Gastrocnemius medialis (tissue), 4 donors: Measurements from ENCODE around the gene VSIG4. TPM values are rescaled to one million over a fixed set of nuclear protein-coding genes. Genes with fewer than 3 reads are reported as not detected.

Experiments used
- ATAC-seq, 2 donors: fragments of 150-250 bp; one replicate each; pipeline ENCODE4 v1.9.1; 2016
- DNase-seq, 2 donors: peaks; one replicate each; pipeline ENCODE4 v3.0.0-alpha.2; 2019
- H3K27ac ChIP-seq, 4 donors: fragments of 200-600 bp; sonication (generic); 1 replicate in 1 of 4; 2 replicates in 3 of 4; pipeline ENCODE4 v1.5.1; 2016 to 2018; ENCODE audit warnings: mild to moderate bottlenecking in 2 of 4, moderate library complexity in 1 of 4
- H3K27me3 ChIP-seq, 3 donors: fragments of 200-600 bp; sonication (generic) in 2 of 3; 1 replicate in 1 of 3; 2 replicates in 2 of 3; pipeline versions ENCODE4 v1.5.1 to v1.6.0; 2016 to 2019; ENCODE audit warnings: mild to moderate bottlenecking in 1 of 3, moderate library complexity in 1 of 3
- H3K36me3 ChIP-seq, 2 donors: fragments of 200-600 bp; sonication (generic) in 1 of 2; one replicate each; pipeline ENCODE4 v1.5.1; 2017 to 2018
- H3K4me1 ChIP-seq, 2 donors: fragments of 200-600 bp; sonication (generic) in 1 of 2; one replicate each; pipeline ENCODE4 v1.5.1; 2016 to 2017; ENCODE audit warnings: mild to moderate bottlenecking in 2 of 2
- H3K4me3 ChIP-seq, 4 donors: fragments of 200-600 bp; sonication (generic) in 3 of 4; 1 replicate in 1 of 4; 2 replicates in 3 of 4; pipeline ENCODE4 v1.5.1; 2016 to 2019; ENCODE audit warnings: mild to moderate bottlenecking in 2 of 4
- H3K9me3 ChIP-seq, 3 donors: fragments of 200-600 bp; sonication (generic) in 2 of 3; 1 replicate in 1 of 3; 2 replicates in 2 of 3; pipeline ENCODE4 v1.5.1; 2016 to 2019
- CTCF ChIP-seq, 5 experiments: fragments of 450-650 bp in 3 of 5; fragments of 200-600 bp in 2 of 5; sonication (generic) in 2 of 5; IDR thresholded peaks in 4 of 5; conservative IDR thresholded peaks in 1 of 5; 1 replicate in 4 of 5; 2 replicates in 1 of 5; pipeline ENCODE4 v1.5.1; 2016 to 2019; ENCODE audit warnings: antibody characterized with exemption in 5 of 5, mild to moderate bottlenecking in 3 of 5, moderate library complexity in 3 of 5
- POLR2A ChIP-seq, 2 donors: fragments of 450-650 bp; IDR thresholded peaks; one replicate each; pipeline ENCODE4 v1.6.1; 2017; ENCODE audit warnings: antibody characterized with exemption in 2 of 2, mild to moderate bottlenecking in 2 of 2, moderate library complexity in 2 of 2
- in situ Hi-C, 4 donors: fragments of 200-750 bp; cut with MboI; loops; one replicate each; pipeline versions ENCODE4 v1.15.0 to v1.8.0; 2017; ENCODE audit warnings: low sequenced_read_pairs in 4 of 4
- intact Hi-C: fragments of 100-400 bp; cut with DNase I; formaldehyde crosslinking; loops from one replicate; pipeline ENCODE4 v1.15.1; 2023; ENCODE audit warnings: low total_unique reads
- total RNA-seq, 4 donors: library from RNA; depleted of rRNA; stranded (reverse); fragments of >200 nt; gene quantifications; one replicate each; pipeline versions ENCODE4 v1.1.0 to v1.2.3, GENCODE V29; 2016

The VSIG4 gene
- total RNA-seq, 4 donors from 2014 or later = 17.8 to 39.1 (median 28.4) TPM

- no peak overlapping the region for H3K27ac ChIP-seq
- TF ChIP-seq CTCF (IDR thresholded peaks at IDR 0.05 in 4 of 5, conservative IDR thresholded peaks at IDR 0.05 in 1 of 5) (no peak), POLR2A (IDR thresholded peaks at IDR 0.05) (no peak)
- peaks cover 0 to 2% (median 0%) of the 10 kb centered on the region in 3 donors for H3K27me3 ChIP-seq
- in situ Hi-C loops = no loop called here
- H3K9me3 ChIP-seq = no peaks in the 10 kb centered on the region
- no peak for ATAC-seq
- H3K36me3 ChIP-seq = no peaks in the 10 kb centered on the region
- H3K4me1 ChIP-seq = no peaks in the 10 kb centered on the region
- intact Hi-C loops = no loop called here
- no peak for DNase-seq
- no peak overlapping the region for H3K4me3 ChIP-seq
Observed at GRCh38 chrX:66020631-66021334, 19.1 kb downstream of the VSIG4 start.

- intact Hi-C loops (no loop called here), in situ Hi-C loops (no loop called here)
- no peaks in the 10 kb centered on the region for H3K36me3 ChIP-seq
- no peaks in the 10 kb centered on the region for H3K9me3 ChIP-seq
- TF ChIP-seq CTCF (IDR thresholded peaks at IDR 0.05 in 4 of 5, conservative IDR thresholded peaks at IDR 0.05 in 1 of 5) = no peak
- no peaks in the 10 kb centered on the region for H3K4me1 ChIP-seq
- no peak for DNase-seq
- H3K4me3 ChIP-seq = no peak overlapping the region
- no peak for ATAC-seq
- H3K27me3 ChIP-seq = peaks cover 0 to 2% (median 0%) of the 10 kb centered on the region in 3 donors
- no peak overlapping the region for H3K27ac ChIP-seq
Observed at GRCh38 chrX:66019974-66020373, 19.9 kb downstream of the VSIG4 start.

GRCh38 chrX:66019310-66019652, 20.6 kb downstream of the VSIG4 start:
- ATAC-seq (no peak), DNase-seq (no peak)
- no peak overlapping the region for H3K4me3 ChIP-seq
- H3K4me1 ChIP-seq = no peaks in the 10 kb centered on the region
- in situ Hi-C loops (no loop called here), intact Hi-C loops (no loop called here)
- no peaks in the 10 kb centered on the region for H3K36me3 ChIP-seq
- no peaks in the 10 kb centered on the region for H3K27me3 ChIP-seq
- no peaks in the 10 kb centered on the region for H3K9me3 ChIP-seq
- H3K27ac ChIP-seq = no peak overlapping the region
- TF ChIP-seq POLR2A (IDR thresholded peaks at IDR 0.05) = no peak
- TF ChIP-seq CTCF (IDR thresholded peaks at IDR 0.05 in 4 of 5, conservative IDR thresholded peaks at IDR 0.05 in 1 of 5) = no peak

GRCh38 chrX:66018585-66019309, 21.1 kb downstream of the VSIG4 start:
- H3K27ac ChIP-seq = no peak overlapping the region
- intact Hi-C loops = no loop called here
- no peaks in the 10 kb centered on the region for H3K4me1 ChIP-seq
- DNase-seq = no peak
- no peak for TF ChIP-seq POLR2A (IDR thresholded peaks at IDR 0.05)
- no peak for TF ChIP-seq CTCF (IDR thresholded peaks at IDR 0.05 in 4 of 5, conservative IDR thresholded peaks at IDR 0.05 in 1 of 5)
- no peaks in the 10 kb centered on the region for H3K27me3 ChIP-seq
- in situ Hi-C loops = no loop called here
- ATAC-seq = no peak
- H3K9me3 ChIP-seq = no peaks in the 10 kb centered on the region
- no peak overlapping the region for H3K4me3 ChIP-seq
- H3K36me3 ChIP-seq = no peaks in the 10 kb centered on the region
